BLaER1 (cell line): ENCODE measurements around the gene STK10.
"Not testable (repeated sequence)": the region's sequence is repeated elsewhere in the genome, so short reads cannot be mapped to it uniquely, and the experiment has no call there.

Source experiments
- H3K27ac ChIP-seq: shearing (Covaris generic); formaldehyde crosslinking; 2 replicates; pipeline ENCODE4 v1.8.1; 2022
- H3K27me3 ChIP-seq: shearing (Covaris generic); formaldehyde crosslinking; 2 replicates; pipeline ENCODE4 v1.8.1; 2022
- H3K36me3 ChIP-seq: shearing (Covaris generic); formaldehyde crosslinking; 2 replicates; pipeline ENCODE4 v1.8.1; 2022
- H3K4me1 ChIP-seq: shearing (Covaris generic); formaldehyde crosslinking; 2 replicates; pipeline ENCODE4 v1.8.1; 2022
- H3K4me2 ChIP-seq: shearing (Covaris generic); formaldehyde crosslinking; 2 replicates; pipeline ENCODE4 v1.8.1; 2022
- H3K4me3 ChIP-seq: shearing (Covaris generic); formaldehyde crosslinking; 2 replicates; pipeline ENCODE4 v1.8.1; 2022
- H3K9ac ChIP-seq: shearing (Covaris generic); formaldehyde crosslinking; 2 replicates; pipeline ENCODE4 v1.8.1; 2022
- H3K9me3 ChIP-seq: shearing (Covaris generic); formaldehyde crosslinking; 2 replicates; pipeline ENCODE4 v1.8.1; 2022
- H4K20me1 ChIP-seq: shearing (Covaris generic); formaldehyde crosslinking; 2 replicates; pipeline ENCODE4 v1.8.1; 2022
- Cebpa-rat ChIP-seq: shearing (Covaris generic); IDR thresholded peaks from 2 replicates; pipeline ENCODE4 v1.8.1; 2022

STK10 gene

GRCh38 chr5:172216345-172216744 is 28.3 kb upstream of the STK10 start:
- Histone ChIP-seq H3K9ac (no peak overlapping the region), H3K4me2 (no peak overlapping the region), H4K20me1 (peaks cover 20% of the 10 kb centered on the region), H3K9me3 (peaks cover 33% of the 10 kb centered on the region), H3K27ac (no peak overlapping the region), H3K36me3 (peaks cover 96% of the 10 kb centered on the region), H3K4me1 (no peaks in the 10 kb centered on the region), H3K27me3 (no peaks in the 10 kb centered on the region), H3K4me3 (no peak overlapping the region)
- TF ChIP-seq Cebpa-rat: no peak

GRCh38 chr5:172213126-172213525 is 25.1 kb upstream of the STK10 start:
- no peak overlapping the region for H3K9ac ChIP-seq
- TF ChIP-seq Cebpa-rat: no peak
- H3K9me3 ChIP-seq: peaks cover 3% of the 10 kb centered on the region; the same call in 1 of the 2 replicates
- peaks cover 20% of the 10 kb centered on the region for H4K20me1 ChIP-seq
- H3K4me1 ChIP-seq: peaks cover 2% of the 10 kb centered on the region; the same call in 1 of the 2 replicates
- H3K4me3 ChIP-seq: no peak overlapping the region
- H3K4me2 ChIP-seq: no peak overlapping the region
- no peak overlapping the region for H3K27ac ChIP-seq
- peaks cover 89% of the 10 kb centered on the region for H3K36me3 ChIP-seq
- H3K27me3 ChIP-seq: no peaks in the 10 kb centered on the region

GRCh38 chr5:172211676-172212075 is 23.7 kb upstream of the STK10 start:
- Histone ChIP-seq H4K20me1 (peaks cover 20% of the 10 kb centered on the region), H3K36me3 (peaks cover 76% of the 10 kb centered on the region), H3K4me3 (no peak overlapping the region), H3K9ac (no peak overlapping the region), H3K27me3 (no peaks in the 10 kb centered on the region), H3K9me3 (no peaks in the 10 kb centered on the region), H3K4me2 (no peak overlapping the region), H3K4me1 (peaks cover 13% of the 10 kb centered on the region; the same call in 1 of the 2 replicates), H3K27ac (no peak overlapping the region)
- TF ChIP-seq Cebpa-rat: no peak

- no peaks in the 10 kb centered on the region for H3K9me3 ChIP-seq
- peaks cover 62% of the 10 kb centered on the region for H3K36me3 ChIP-seq
- H3K27me3 ChIP-seq: no peaks in the 10 kb centered on the region
- no peak overlapping the region for H3K4me3 ChIP-seq
- no peak for TF ChIP-seq Cebpa-rat
- no peak overlapping the region for H3K4me2 ChIP-seq
- no peak overlapping the region for H3K27ac ChIP-seq
- H3K9ac ChIP-seq: no peak overlapping the region
- peaks cover 7% of the 10 kb centered on the region; the same call in 1 of the 2 replicates for H4K20me1 ChIP-seq
- H3K4me1 ChIP-seq: peaks cover 13% of the 10 kb centered on the region; the same call in 1 of the 2 replicates
Measured at GRCh38 chr5:172209714-172210113, 21.7 kb upstream of the STK10 start.

- peaks cover 25% of the 10 kb centered on the region for H3K4me1 ChIP-seq
- peak overlapping the region; percentile 15; the same call in 1 of the 2 replicates for H3K4me2 ChIP-seq
- no peaks in the 10 kb centered on the region for H3K9me3 ChIP-seq
- TF ChIP-seq Cebpa-rat: no peak
- no peak overlapping the region for H3K4me3 ChIP-seq
- no peaks in the 10 kb centered on the region for H3K27me3 ChIP-seq
- no peaks in the 10 kb centered on the region; the same call in 1 of the 2 replicates for H4K20me1 ChIP-seq
- H3K9ac ChIP-seq: no peak overlapping the region
- no peak overlapping the region for H3K27ac ChIP-seq
- H3K36me3 ChIP-seq: peaks cover 40% of the 10 kb centered on the region
Measured at GRCh38 chr5:172207511-172207910, 19.5 kb upstream of the STK10 start.

- H3K36me3 ChIP-seq: peaks cover 25% of the 10 kb centered on the region
- H3K4me3 ChIP-seq, H3K27me3 ChIP-seq: not testable (repeated sequence)
Measured at GRCh38 chr5:172205984-172206383, 18.0 kb upstream of the STK10 start.

GRCh38 chr5:172200476-172200875 is 12.5 kb upstream of the STK10 start:
- no peaks in the 10 kb centered on the region for H3K9me3 ChIP-seq
- no peaks in the 10 kb centered on the region for H4K20me1 ChIP-seq
- no peak overlapping the region for H3K9ac ChIP-seq
- no peak overlapping the region for H3K4me3 ChIP-seq
- peaks cover 13% of the 10 kb centered on the region for H3K4me1 ChIP-seq
- H3K36me3 ChIP-seq: no peaks in the 10 kb centered on the region
- no peak for TF ChIP-seq Cebpa-rat
- no peaks in the 10 kb centered on the region for H3K27me3 ChIP-seq
- no peak overlapping the region for H3K27ac ChIP-seq
- no peak overlapping the region for H3K4me2 ChIP-seq

More at GRCh38 chr5:172205984-172206383, 18.0 kb upstream of the STK10 start:
- not testable (repeated sequence) for H3K9me3 ChIP-seq, H3K9ac ChIP-seq, H4K20me1 ChIP-seq, H3K27ac ChIP-seq, H3K4me2 ChIP-seq
- TF ChIP-seq Cebpa-rat: peak; percentile 67
- H3K4me1 ChIP-seq: peaks cover 25% of the 10 kb centered on the region

- H3K4me3 ChIP-seq: no peak overlapping the region
- peaks cover 13% of the 10 kb centered on the region for H3K4me1 ChIP-seq
- no peaks in the 10 kb centered on the region for H3K27me3 ChIP-seq
- no peaks in the 10 kb centered on the region for H3K9me3 ChIP-seq
- H3K27ac ChIP-seq: no peak overlapping the region
- TF ChIP-seq Cebpa-rat: no peak
- H4K20me1 ChIP-seq: no peaks in the 10 kb centered on the region
- no peak overlapping the region for H3K9ac ChIP-seq
- no peak overlapping the region for H3K4me2 ChIP-seq
- H3K36me3 ChIP-seq: no peaks in the 10 kb centered on the region
Measured at GRCh38 chr5:172199446-172199845, 11.4 kb upstream of the STK10 start.

- H3K4me3 ChIP-seq, H3K4me2 ChIP-seq, H3K9me3 ChIP-seq, H3K4me1 ChIP-seq, H3K9ac ChIP-seq, H4K20me1 ChIP-seq, H3K36me3 ChIP-seq, H3K27ac ChIP-seq, H3K27me3 ChIP-seq: not testable (repeated sequence)
Measured at GRCh38 chr5:172197775-172198174, 9.8 kb upstream of the STK10 start.

GRCh38 chr5:172194985-172195774 is 7.2 kb upstream of the STK10 start:
- Histone ChIP-seq H3K36me3 (no peaks in the 10 kb centered on the region), H3K9ac (no peak overlapping the region), H3K27ac (no peak overlapping the region), H3K9me3 (no peaks in the 10 kb centered on the region), H3K4me3 (no peak overlapping the region), H3K27me3 (no peaks in the 10 kb centered on the region), H4K20me1 (no peaks in the 10 kb centered on the region), H3K4me2 (no peak overlapping the region), H3K4me1 (no peaks in the 10 kb centered on the region)
- TF ChIP-seq Cebpa-rat: no peak
